M059J (cell line): ENCODE measurements around the gene DDN. TPM values are rescaled to one million over a fixed set of nuclear protein-coding genes. Genes with fewer than 3 reads are reported as not detected.

ENCODE experiments used
- DNase-seq: peaks from one replicate; pipeline ENCODE4 v3.0.0-alpha.2; 2012; ENCODE audit warnings: low read depth
- total RNA-seq: library from RNA; depleted of rRNA; stranded (reverse); fragments of >200 nt; shearing (Covaris generic); gene quantifications from 2 replicates; pipeline ENCODE4 v1.2.3, GENCODE V29; 2014; rRNA removed

Gene DDN
- total RNA-seq, 1 experiment from 2014 or later = not detected

GRCh38 chr12:48966177-48966895 is 32.8 kb downstream of the DDN start:
- no peak for DNase-seq

- peak; percentile 53 for DNase-seq
Observed at GRCh38 chr12:48965298-48965838, 33.8 kb downstream of the DDN start.

DNA sequence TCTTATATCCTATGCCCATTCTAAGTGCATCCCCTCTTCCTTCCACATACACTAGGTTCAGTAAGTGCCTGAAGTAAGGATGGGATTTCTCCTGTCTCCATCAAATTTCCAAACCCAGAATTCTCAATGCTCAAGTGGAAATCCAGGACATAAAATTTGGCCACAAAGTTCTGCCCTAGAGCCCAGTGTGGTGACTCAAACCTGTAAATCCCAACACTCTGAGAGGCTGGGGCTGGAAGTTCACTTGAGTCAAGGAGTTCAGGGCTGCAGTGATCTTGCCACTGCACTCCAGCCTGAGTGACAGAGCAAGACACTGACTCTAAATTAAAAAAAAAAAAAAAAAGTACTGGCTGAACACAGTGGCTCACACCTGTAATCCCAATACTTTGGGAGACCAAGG is 37.4 kb downstream of the DDN start:
- peak; percentile 76 for DNase-seq

DNA sequence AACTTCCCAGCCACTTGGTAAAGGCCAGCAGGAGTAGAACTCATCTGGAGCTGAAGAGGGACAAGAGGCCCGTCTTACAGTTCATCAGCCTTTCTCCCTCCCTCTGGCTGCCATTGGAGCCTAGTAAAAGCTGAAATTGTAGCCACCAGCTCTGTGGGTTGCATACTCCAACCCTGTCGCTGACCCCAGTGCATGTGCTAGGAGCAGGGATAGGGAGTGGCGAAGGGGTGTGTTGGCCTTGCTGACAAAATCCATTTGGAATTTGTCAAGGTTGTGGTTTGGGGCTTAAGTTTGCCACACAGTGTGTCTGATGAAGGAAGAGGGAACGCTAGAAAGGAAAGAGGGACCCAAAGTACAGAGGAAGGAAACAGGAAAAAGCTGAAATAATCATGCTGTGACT is 37.8 kb downstream of the DDN start:
- peak; percentile 68 for DNase-seq

GRCh38 chr12:48960834-48961233 is 38.3 kb downstream of the DDN start:
- no peak for DNase-seq

DNA sequence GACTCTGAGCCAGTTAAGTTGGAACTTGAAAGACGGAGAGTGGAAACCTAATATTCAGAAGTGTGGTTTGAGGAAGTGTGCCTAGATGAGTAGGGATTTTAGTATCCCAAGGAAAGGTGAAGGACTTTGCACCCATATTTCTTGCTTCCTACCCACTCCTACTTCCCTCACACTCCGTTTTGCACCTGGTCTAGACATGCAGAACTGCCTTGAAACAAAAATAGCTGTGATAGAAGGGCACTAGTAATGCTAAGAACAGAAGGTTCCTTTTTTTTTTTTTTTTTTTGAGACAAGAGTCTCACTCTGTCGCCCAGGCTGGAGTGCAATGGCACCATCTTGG is 41.2 kb downstream of the DDN start:
- no peak for DNase-seq

- DNase-seq = peak; percentile 92
Observed at GRCh38 chr12:48957141-48958048, 41.8 kb downstream of the DDN start, which contains the start of gene ARF3. TSS of gene ARF3 (minus strand) at chr12:48957487. CDS start at chr12:48941095, 16,392 bp downstream.

DNA sequence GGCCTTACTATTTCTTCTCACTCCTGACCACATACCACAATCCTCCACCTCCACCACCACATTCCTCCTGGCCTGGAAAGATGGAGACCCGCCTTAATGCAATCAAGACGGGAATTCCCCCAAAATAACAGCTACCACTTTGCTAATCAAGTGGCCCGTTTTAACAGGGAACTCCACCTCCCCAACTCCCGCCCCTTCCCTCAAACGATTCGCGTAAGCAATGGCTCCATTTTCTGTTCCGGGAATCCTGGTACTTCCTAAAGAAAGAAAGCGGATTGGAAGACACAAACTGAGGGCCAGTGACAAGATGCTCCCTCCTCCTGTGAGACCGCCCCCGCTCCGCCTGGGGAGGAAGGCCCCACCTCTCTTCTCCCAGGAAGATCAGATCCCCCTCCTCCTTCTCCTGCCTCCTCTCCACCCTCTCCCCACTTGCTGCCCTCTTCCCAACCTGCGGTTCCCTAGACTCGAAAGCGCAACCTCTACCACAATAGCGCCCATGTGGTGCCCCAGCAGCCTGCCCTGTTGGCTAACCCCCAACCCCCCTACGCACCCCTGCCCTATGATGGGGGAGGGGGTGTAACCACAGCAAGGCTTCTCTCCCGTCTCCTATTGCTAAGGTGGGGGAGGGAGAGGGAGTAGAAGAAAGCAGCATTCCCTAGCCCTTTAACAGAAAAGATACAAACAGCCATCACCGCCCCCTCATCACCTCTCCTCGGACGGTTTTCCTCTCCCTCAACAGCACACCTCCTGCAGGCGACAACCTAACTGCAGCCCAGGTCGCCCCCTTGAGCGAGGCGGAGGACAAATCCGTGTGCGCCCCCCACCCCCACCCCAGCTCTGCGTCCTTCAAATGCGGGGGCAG is 42.7 kb downstream of the DDN start:
- peak; percentile 97 for DNase-seq

DNA sequence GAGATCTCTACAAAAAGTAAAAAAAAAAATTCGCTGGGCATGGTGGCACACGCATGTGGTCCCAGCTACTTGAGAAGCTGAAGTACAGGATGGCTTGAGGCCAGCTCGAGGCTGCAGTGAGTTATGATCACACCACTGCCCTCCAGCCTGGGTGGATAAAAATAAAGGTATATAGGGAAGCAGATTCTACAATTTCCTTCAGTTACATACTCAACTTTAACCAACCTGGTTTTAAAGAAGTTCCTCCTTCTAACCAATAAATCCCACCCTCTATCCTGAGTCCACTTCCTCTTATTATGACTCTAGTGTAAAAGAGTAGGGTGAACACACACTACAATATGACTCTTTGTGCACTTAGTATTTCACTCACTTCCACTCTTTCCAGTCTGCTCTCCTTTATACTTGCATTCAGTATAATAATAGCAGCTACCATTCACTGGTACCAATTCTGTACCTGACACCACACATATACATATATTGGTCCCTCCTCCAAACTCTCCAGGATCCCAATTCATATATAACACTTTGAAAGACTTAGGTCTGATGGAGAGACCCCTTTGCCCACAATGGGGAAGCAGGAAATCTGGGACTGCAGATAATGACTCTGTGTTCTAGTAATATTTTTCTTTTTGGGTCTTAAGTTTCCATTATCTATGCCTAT is 44.2 kb downstream of the DDN start:
- DNase-seq = no peak

GRCh38 chr12:48954061-48954460 is 45.1 kb downstream of the DDN start:
- DNase-seq = no peak

DNA sequence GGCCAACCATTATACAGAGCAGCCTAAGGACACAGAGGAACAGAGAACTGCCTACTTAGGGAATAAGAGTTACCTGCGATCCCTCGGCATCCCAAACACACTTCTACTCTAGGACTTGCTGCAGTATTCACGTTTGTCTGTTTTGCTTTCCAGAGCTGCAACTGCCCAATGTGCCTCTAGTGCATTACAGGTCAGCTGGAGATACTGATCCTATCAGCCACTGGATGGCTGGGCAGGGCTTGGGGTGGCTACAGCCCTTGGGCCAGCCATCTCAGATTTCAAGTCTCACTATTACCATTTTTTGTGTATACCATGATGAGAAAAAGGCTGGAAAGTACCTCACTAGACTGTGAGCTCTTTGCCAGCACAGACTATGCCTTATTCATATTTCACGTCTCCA is 46.5 kb downstream of the DDN start:
- no peak for DNase-seq

GRCh38 chr12:48947727-48948126 is 51.4 kb downstream of the DDN start:
- DNase-seq = no peak

DNA sequence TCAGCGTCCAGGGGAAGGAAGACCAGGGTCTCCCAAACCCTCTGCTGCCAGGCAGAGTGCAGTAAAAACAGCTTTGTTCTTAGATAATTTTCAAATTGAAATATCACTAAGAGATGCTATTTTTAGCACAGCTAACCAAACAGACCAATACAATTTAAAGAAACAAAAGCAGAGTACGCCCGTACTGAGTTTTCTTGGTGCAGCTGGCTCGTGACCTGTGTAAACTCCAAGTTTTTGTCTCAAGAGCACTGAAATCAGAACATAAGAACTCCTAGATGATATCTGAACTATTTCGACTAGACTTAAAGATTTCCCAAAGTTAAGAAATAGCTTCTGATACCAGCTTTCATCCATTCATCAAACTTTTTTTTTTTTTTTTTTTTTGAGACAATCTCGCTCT is 52.2 kb downstream of the DDN start:
- no peak for DNase-seq

DNA sequence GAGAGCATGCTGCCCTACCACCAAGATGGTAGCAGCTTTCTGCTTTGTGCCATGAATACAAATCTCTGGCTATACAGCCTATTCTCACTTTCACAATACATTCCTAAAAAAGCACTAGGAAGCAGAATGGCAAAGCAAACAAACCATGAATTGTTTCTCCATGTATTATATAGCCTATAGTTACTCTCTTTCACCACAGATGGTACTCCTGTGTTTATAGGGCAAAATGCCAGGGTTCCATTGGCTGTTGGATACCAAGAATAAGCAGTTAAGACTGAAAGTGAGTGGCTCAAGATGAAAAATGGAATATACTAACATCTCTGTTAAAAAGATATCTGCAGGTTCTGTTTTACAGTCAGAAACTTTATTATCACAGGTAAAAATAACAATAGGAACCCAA is 53.0 kb downstream of the DDN start:
- DNase-seq = no peak

Other genes starting within 250 kb of the DDN start
- gene ADCY6, start 210.3 kb downstream of the DDN start, total RNA-seq = 7.1 and 16.3 TPM in 2 replicates
- gene CACNB3, start 180.9 kb downstream of the DDN start, total RNA-seq = 7.6 and 15.8 TPM in 2 replicates
- 60.5 and 97.2 TPM in 2 replicates for gene DDX23, start 147.2 kb downstream of the DDN start, total RNA-seq
- 0.20 TPM in 1 of 2 replicates, not detected in the other for gene RND1, start 133.5 kb downstream of the DDN start, total RNA-seq
- gene FKBP11, start 73.9 kb downstream of the DDN start, total RNA-seq = 5.3 and 8.4 TPM in 2 replicates
- gene ARF3, start 41.9 kb downstream of the DDN start, total RNA-seq = 80.8 and 81.3 TPM in 2 replicates
- gene WNT10B, start 27.6 kb downstream of the DDN start, total RNA-seq = 0.27 TPM in 1 of 2 replicates, not detected in the other
- not detected in 2 replicates for gene WNT1, start 21.1 kb downstream of the DDN start, total RNA-seq
- gene PRKAG1, start 19.4 kb upstream of the DDN start, total RNA-seq = 56.0 and 59.3 TPM in 2 replicates
- 5.9 and 16.1 TPM in 2 replicates for gene KMT2D, start 61.4 kb upstream of the DDN start, total RNA-seq
- gene RHEBL1, start 70.6 kb upstream of the DDN start, total RNA-seq = 2.5 and 4.5 TPM in 2 replicates
- gene DHH, start 95.4 kb upstream of the DDN start, total RNA-seq = not detected in 2 replicates
- gene LMBR1L, start 111.5 kb upstream of the DDN start, total RNA-seq = 11.7 and 14.7 TPM in 2 replicates
- gene TUBA1B, start 132.0 kb upstream of the DDN start, total RNA-seq = 3,492 and 4,068 TPM in 2 replicates
- 415 and 467 TPM in 2 replicates for gene TUBA1A, start 189.7 kb upstream of the DDN start, total RNA-seq